SJCRH30 (cell line): ENCODE results near the gene FETUB. TPM values are rescaled to one million over a fixed set of nuclear protein-coding genes. Genes with fewer than 3 reads are reported as not detected.
"Not testable (repeated sequence)": the region's sequence is repeated elsewhere in the genome, so short reads cannot be mapped to it uniquely, and the experiment has no call there.

Experiments
- DNase-seq, 2 experiments: peaks; one replicate each; pipeline ENCODE4 v3.0.0-alpha.2; 2015 to 2020
- H3K27ac ChIP-seq: fragments of 250-450 bp; sonication (Bioruptor Pico); 2 replicates; pipeline ENCODE4 v1.5.1; 2020; ENCODE audit warnings: mild to moderate bottlenecking, moderate library complexity
- H3K27me3 ChIP-seq: fragments of 250-450 bp; sonication (Bioruptor Pico); 2 replicates; pipeline ENCODE4 v1.5.1; 2020; ENCODE audit warnings: mild to moderate bottlenecking, moderate library complexity
- H3K36me3 ChIP-seq: fragments of 250-450 bp; sonication (Bioruptor Pico); 2 replicates; pipeline ENCODE4 v1.5.1; 2020; ENCODE audit warnings: mild to moderate bottlenecking, moderate library complexity
- H3K4me1 ChIP-seq: fragments of 250-450 bp; sonication (Bioruptor Pico); 2 replicates; pipeline ENCODE4 v1.5.1; 2020; ENCODE audit warnings: mild to moderate bottlenecking, moderate library complexity
- H3K4me3 ChIP-seq: fragments of 250-450 bp; sonication (Bioruptor Pico); 2 replicates; pipeline ENCODE4 v1.5.1; 2020; ENCODE audit warnings: mild to moderate bottlenecking, moderate library complexity
- H3K9me3 ChIP-seq: fragments of 250-450 bp; sonication (Bioruptor Pico); replicated peaks from 2 replicates; pipeline ENCODE4 v1.5.1; 2020; ENCODE audit warnings: mild to moderate bottlenecking, moderate library complexity
- total RNA-seq: library from RNA; depleted of rRNA; stranded (reverse); fragments of >200 nt; shearing (Covaris generic); gene quantifications from 2 replicates; pipeline ENCODE4 v1.2.3, GENCODE V29; 2014; rRNA removed

FETUB gene
- total RNA-seq, 1 experiment from 2014 or later, result not detected

- Histone ChIP-seq H3K27ac (no peak overlapping the region), H3K36me3 (no peaks in the 10 kb centered on the region), H3K4me1 (no peaks in the 10 kb centered on the region), H3K9me3 (no peaks in the 10 kb centered on the region), H3K4me3 (no peak overlapping the region), H3K27me3 (no peaks in the 10 kb centered on the region)
- DNase-seq, result no peak
Observed at GRCh38 chr3:186694288-186695032, 54.3 kb downstream of the FETUB start.

- Histone ChIP-seq H3K9me3 (no peaks in the 10 kb centered on the region), H3K4me1 (no peaks in the 10 kb centered on the region), H3K27me3 (no peaks in the 10 kb centered on the region), H3K27ac (no peak overlapping the region), H3K36me3 (no peaks in the 10 kb centered on the region), H3K4me3 (no peak overlapping the region)
- DNase-seq, result no peak
Observed at GRCh38 chr3:186696522-186696921, 56.3 kb downstream of the FETUB start.

- H3K9me3 ChIP-seq, result no peaks in the 10 kb centered on the region
- no peak for DNase-seq
- H3K27me3 ChIP-seq, result no peaks in the 10 kb centered on the region
- no peak overlapping the region for H3K27ac ChIP-seq
- no peak overlapping the region for H3K4me3 ChIP-seq
- no peaks in the 10 kb centered on the region for H3K4me1 ChIP-seq
- no peaks in the 10 kb centered on the region for H3K36me3 ChIP-seq
Observed at GRCh38 chr3:186697510-186697909, 57.3 kb downstream of the FETUB start.

GRCh38 chr3:186700267-186700666 lies 60.1 kb downstream of the FETUB start:
- Histone ChIP-seq H3K27ac (no peak overlapping the region), H3K27me3 (no peaks in the 10 kb centered on the region), H3K9me3 (no peaks in the 10 kb centered on the region), H3K4me1 (no peaks in the 10 kb centered on the region), H3K4me3 (no peak overlapping the region), H3K36me3 (no peaks in the 10 kb centered on the region)
- no peak for DNase-seq

- not testable (repeated sequence) for H3K27me3 ChIP-seq, DNase-seq, H3K4me3 ChIP-seq, H3K36me3 ChIP-seq, H3K4me1 ChIP-seq, H3K9me3 ChIP-seq, H3K27ac ChIP-seq
Observed at GRCh38 chr3:186702451-186702850, 62.3 kb downstream of the FETUB start.

Other genes with a start within 250 kb of the FETUB start
- 0.56 and 0.87 TPM in 2 replicates for gene CRYGS, start 96.0 kb upstream of the FETUB start, total RNA-seq
- gene TBCCD1, start 73.1 kb upstream of the FETUB start, total RNA-seq, result 19.1 and 19.3 TPM in 2 replicates
- 79.4 and 80.1 TPM in 2 replicates for gene DNAJB11, start 69.7 kb upstream of the FETUB start, total RNA-seq
- not detected in 2 replicates for gene AHSG, start 27.3 kb upstream of the FETUB start, total RNA-seq
- gene HRG, start 25.6 kb downstream of the FETUB start, total RNA-seq, result not detected in 2 replicates
- not detected in 2 replicates for gene KNG1, start 77.0 kb downstream of the FETUB start, total RNA-seq
- 261 and 315 TPM in 2 replicates for gene EIF4A2, start 143.2 kb downstream of the FETUB start, total RNA-seq
- 85.5 and 96.6 TPM in 2 replicates for gene RFC4, start 166.1 kb downstream of the FETUB start, total RNA-seq
- not detected in 2 replicates for gene ADIPOQ, start 202.3 kb downstream of the FETUB start, total RNA-seq